HepG2 (cell line): ENCODE measurements around the gene TM4SF5.
"Not testable (repeated sequence)": the region's sequence is repeated elsewhere in the genome, so short reads cannot be mapped to it uniquely, and the experiment has no call there.

ENCODE experiments used
- ATF1 ChIP-seq: IDR thresholded peaks from 2 replicates; pipeline ENCODE4 v1.6.1; 2016; ENCODE audit warnings: mild to moderate bottlenecking, control low read depth
- CTCF ChIP-seq: sonication (generic); formaldehyde crosslinking; IDR thresholded peaks from 2 replicates; pipeline ENCODE4 v1.5.0; 2020; ENCODE audit warnings: mild to moderate bottlenecking, missing genetic modification reagents, moderate library complexity
- POLR2AphosphoS5 ChIP-seq: IDR thresholded peaks from 2 replicates; pipeline ENCODE4 v1.6.1; 2012; ENCODE audit warnings: low read depth, low read length
- U2AF1 ChIP-seq: fragments of 200-400 bp; formaldehyde crosslinking; optimal IDR thresholded peaks from 2 replicates; pipeline ENCODE3; 2017; ENCODE audit warnings: mild to moderate bottlenecking, low read depth, low read length
- ZNF350 ChIP-seq: sonication (generic); formaldehyde crosslinking; IDR thresholded peaks from 2 replicates; pipeline ENCODE4 v1.4.0; 2020; ENCODE audit warnings: mild to moderate bottlenecking, low read depth, missing genetic modification reagents, borderline replicate concordance
- ZNF432 ChIP-seq: sonication (generic); formaldehyde crosslinking; IDR thresholded peaks from 2 replicates; pipeline ENCODE4 v1.5.0; 2020; ENCODE audit warnings: missing genetic modification reagents, mild to moderate bottlenecking, borderline replicate concordance
- TF ChIP-seq, protein P1 (sequence below): sonication (generic); formaldehyde crosslinking; IDR thresholded peaks from 2 replicates; pipeline ENCODE4 v1.4.0; 2020; ENCODE audit warnings: missing genetic modification reagents
- TF ChIP-seq, protein P2 (sequence below): sonication (generic); formaldehyde crosslinking; IDR thresholded peaks from 2 replicates; pipeline ENCODE4 v1.4.0; 2020; ENCODE audit warnings: missing genetic modification reagents, borderline replicate concordance

DNA sequence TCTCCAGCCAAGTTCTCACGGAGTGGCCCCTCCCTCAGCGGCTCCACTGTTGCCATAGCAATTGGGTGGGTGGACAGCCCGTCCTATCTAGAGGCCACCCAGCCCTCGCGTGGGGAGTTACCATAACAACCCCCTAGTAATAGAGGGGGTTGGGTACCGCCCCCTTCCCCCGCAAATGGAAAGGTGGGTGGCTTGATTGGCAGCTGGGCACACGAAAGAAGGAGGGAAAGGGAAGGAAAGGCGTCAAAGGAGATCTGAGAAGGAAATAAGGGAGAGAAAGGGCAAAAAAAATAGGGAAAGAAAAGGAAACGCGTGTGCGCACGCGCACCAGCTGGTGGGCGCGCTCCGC lies 61.1 kb downstream of the TM4SF5 start:
- TF ChIP-seq, protein P1, sequence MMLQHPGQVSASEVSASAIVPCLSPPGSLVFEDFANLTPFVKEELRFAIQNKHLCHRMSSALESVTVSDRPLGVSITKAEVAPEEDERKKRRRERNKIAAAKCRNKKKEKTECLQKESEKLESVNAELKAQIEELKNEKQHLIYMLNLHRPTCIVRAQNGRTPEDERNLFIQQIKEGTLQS (CRISPR knock-in tag): not testable (repeated sequence)
- not testable (repeated sequence) for TF ChIP-seq U2AF1; ZNF432 (CRISPR knock-in tag); CTCF (CRISPR knock-in tag); ATF1 (CRISPR knock-in tag); POLR2AphosphoS5; ZNF350 (CRISPR knock-in tag)
- TF ChIP-seq, protein P2, sequence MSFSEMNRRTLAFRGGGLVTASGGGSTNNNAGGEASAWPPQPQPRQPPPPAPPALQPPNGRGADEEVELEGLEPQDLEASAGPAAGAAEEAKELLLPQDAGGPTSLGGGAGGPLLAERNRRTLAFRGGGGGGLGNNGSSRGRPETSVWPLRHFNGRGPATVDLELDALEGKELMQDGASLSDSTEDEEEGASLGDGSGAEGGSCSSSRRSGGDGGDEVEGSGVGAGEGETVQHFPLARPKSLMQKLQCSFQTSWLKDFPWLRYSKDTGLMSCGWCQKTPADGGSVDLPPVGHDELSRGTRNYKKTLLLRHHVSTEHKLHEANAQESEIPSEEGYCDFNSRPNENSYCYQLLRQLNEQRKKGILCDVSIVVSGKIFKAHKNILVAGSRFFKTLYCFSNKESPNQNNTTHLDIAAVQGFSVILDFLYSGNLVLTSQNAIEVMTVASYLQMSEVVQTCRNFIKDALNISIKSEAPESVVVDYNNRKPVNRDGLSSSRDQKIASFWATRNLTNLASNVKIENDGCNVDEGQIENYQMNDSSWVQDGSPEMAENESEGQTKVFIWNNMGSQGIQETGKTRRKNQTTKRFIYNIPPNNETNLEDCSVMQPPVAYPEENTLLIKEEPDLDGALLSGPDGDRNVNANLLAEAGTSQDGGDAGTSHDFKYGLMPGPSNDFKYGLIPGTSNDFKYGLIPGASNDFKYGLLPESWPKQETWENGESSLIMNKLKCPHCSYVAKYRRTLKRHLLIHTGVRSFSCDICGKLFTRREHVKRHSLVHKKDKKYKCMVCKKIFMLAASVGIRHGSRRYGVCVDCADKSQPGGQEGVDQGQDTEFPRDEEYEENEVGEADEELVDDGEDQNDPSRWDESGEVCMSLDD (CRISPR knock-in tag): not testable (repeated sequence)
